BE2C (cell line): ENCODE results near the gene OCSTAMP.

Source experiments
- DNase-seq: peaks from one replicate; pipeline ENCODE4 v3.0.0-alpha.2; 2020
- H3K27me3 ChIP-seq: fragments of 250-450 bp; sonication (Bioruptor Pico); 2 replicates; pipeline ENCODE4 v1.5.1; 2020; ENCODE audit warnings: mild to moderate bottlenecking
- H3K36me3 ChIP-seq: fragments of 250-450 bp; sonication (Bioruptor Pico); 2 replicates; pipeline ENCODE4 v1.5.1; 2020; ENCODE audit warnings: mild to moderate bottlenecking
- H3K4me1 ChIP-seq: fragments of 250-450 bp; sonication (Bioruptor Pico); 2 replicates; pipeline ENCODE4 v1.5.1; 2020
- H3K4me3 ChIP-seq: 2 replicates; pipeline ENCODE4 v1.5.1; 2011; ENCODE audit warnings: low read depth, low read length
- H3K9me3 ChIP-seq: fragments of 250-450 bp; sonication (Bioruptor Pico); 2 replicates; pipeline ENCODE4 v1.5.1; 2020
- CTCF ChIP-seq: IDR thresholded peaks from 2 replicates; pipeline ENCODE4 v1.5.1; 2012; ENCODE audit warnings: mild to moderate bottlenecking, low read depth, low read length

The OCSTAMP gene

GRCh38 chr20:46559685-46560440 is 9.4 kb upstream of the OCSTAMP start:
- Histone ChIP-seq H3K36me3 (no peaks in the 10 kb centered on the region), H3K4me1 (no peaks in the 10 kb centered on the region), H3K9me3 (no peaks in the 10 kb centered on the region), H3K27me3 (peaks cover 19% of the 10 kb centered on the region), H3K4me3 (no peak overlapping the region)
- no peak for DNase-seq
- TF ChIP-seq CTCF, result no peak; the same call in 1 of the 2 replicates

GRCh38 chr20:46559001-46559400 is 8.5 kb upstream of the OCSTAMP start:
- H3K9me3 ChIP-seq, result no peaks in the 10 kb centered on the region
- H3K27me3 ChIP-seq, result peaks cover 19% of the 10 kb centered on the region
- H3K4me3 ChIP-seq, result no peak overlapping the region
- DNase-seq, result no peak
- no peaks in the 10 kb centered on the region for H3K36me3 ChIP-seq
- TF ChIP-seq CTCF, result no peak
- no peaks in the 10 kb centered on the region for H3K4me1 ChIP-seq

GRCh38 chr20:46558511-46558959 is 8.1 kb upstream of the OCSTAMP start:
- no peak for DNase-seq

GRCh38 chr20:46557231-46557956 is 6.9 kb upstream of the OCSTAMP start:
- Histone ChIP-seq H3K4me3 (no peak overlapping the region), H3K4me1 (no peaks in the 10 kb centered on the region), H3K36me3 (no peaks in the 10 kb centered on the region), H3K27me3 (peaks cover 21% of the 10 kb centered on the region), H3K9me3 (no peaks in the 10 kb centered on the region)
- no peak for TF ChIP-seq CTCF
- no peak for DNase-seq

More at GRCh38 chr20:46558511-46558959, 8.1 kb upstream of the OCSTAMP start:
- Histone ChIP-seq H3K36me3 (no peaks in the 10 kb centered on the region), H3K4me3 (no peak overlapping the region), H3K27me3 (peaks cover 19% of the 10 kb centered on the region), H3K9me3 (no peaks in the 10 kb centered on the region), H3K4me1 (no peaks in the 10 kb centered on the region)
- TF ChIP-seq CTCF, result no peak

- Histone ChIP-seq H3K36me3 (no peaks in the 10 kb centered on the region), H3K9me3 (no peaks in the 10 kb centered on the region), H3K4me3 (no peak overlapping the region), H3K27me3 (peaks cover 22% of the 10 kb centered on the region), H3K4me1 (no peaks in the 10 kb centered on the region)
- no peak for DNase-seq
- TF ChIP-seq CTCF, result no peak
These were observed 5.0 kb upstream of the OCSTAMP start for GRCh38 chr20:46555370-46555956.
